Activated T-cell treated with anti-CD3 and anti-CD28 coated beads, Interleukin-2, amount 50 U/mL, for 72 hours (primary cell): ENCODE results near the gene RTN4RL1. TPM values are rescaled to one million over a fixed set of nuclear protein-coding genes. Genes with fewer than 3 reads are reported as not detected.

Experiments
- ATAC-seq, 2 donors: fragments of 150-1000 bp; cut with Tn5 transposase; replicated peaks in 1 of 2; 2 replicates each; pipeline ENCODE4 v1.10.0; 2021; ENCODE audit warnings: moderate library complexity in 2 of 2, mild to moderate bottlenecking in 1 of 2
- DNase-seq, 2 donors: peaks; one replicate each; pipeline ENCODE4 v3.0.0; 2021 to 2022; ENCODE audit warnings: mixed read lengths in 1 of 2
- H3K27ac Mint-ChIP-seq: one replicate; pipeline ENCODE4 v1.8.0; 2022; ENCODE audit warnings: mild to moderate bottlenecking, moderate library complexity, mixed read lengths
- H3K27me3 Mint-ChIP-seq: one replicate; pipeline ENCODE4 v1.8.0; 2022; ENCODE audit warnings: low read depth, mixed read lengths
- H3K36me3 Mint-ChIP-seq, 2 donors: one replicate each; pipeline ENCODE4 v1.8.0; 2022; ENCODE audit warnings: mixed read lengths in 2 of 2, mild to moderate bottlenecking in 1 of 2; ENCODE audit not compliant: insufficient read depth in 2 of 2
- H3K4me1 Mint-ChIP-seq: one replicate; pipeline ENCODE4 v1.8.0; 2022; ENCODE audit warnings: low read depth, mixed read lengths
- H3K4me3 Mint-ChIP-seq, 2 donors: one replicate each; pipeline ENCODE4 v1.8.0; 2022; ENCODE audit warnings: mild to moderate bottlenecking in 2 of 2, mixed read lengths in 2 of 2, moderate library complexity in 2 of 2
- H3K9me3 Mint-ChIP-seq, 2 donors: one replicate each; pipeline ENCODE4 v1.8.0; 2022; ENCODE audit warnings: mixed read lengths in 2 of 2
- total RNA-seq, 2 donors: library from RNA; stranded (reverse); gene quantifications; one replicate each; pipeline ENCODE4 v1.2.3, GENCODE V29; 2022

RTN4RL1 gene
- total RNA-seq, 2 donors from 2014 or later = 0.14 to 0.21 TPM

DNA sequence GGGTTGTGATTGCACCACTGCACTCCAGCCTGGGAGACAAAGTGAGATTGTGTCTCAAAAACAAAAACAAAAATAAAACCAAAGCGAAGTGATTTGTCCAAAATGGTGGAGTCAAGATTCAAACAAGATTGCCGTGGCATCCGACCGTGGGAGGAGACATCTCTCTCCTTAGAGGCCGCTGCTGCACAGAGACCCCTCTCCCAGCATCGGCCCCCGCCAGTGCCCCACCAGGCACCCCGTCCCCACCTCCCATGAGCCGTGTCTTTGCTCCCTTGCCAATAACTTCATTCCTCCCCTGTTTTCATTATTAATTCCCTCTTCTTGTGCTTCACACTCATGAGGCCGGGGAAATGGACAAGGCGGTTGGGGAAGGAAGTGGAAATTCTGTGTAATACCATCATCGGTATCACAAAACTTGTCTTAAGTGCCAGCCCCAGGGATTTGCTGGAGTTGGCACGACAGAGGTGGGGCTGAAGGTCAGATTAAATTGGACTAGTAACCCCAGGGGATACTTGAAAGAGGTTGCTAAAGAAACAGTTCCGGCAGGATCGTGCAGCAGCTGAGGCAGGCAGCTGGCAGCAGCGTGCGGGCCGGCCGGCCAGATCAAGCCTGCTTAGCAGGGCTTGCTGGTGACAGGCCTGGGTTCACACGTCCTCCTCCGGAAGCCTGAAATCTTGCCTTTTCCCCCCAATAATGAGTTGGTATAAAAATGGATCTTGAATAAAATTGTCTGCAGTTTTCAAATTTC, 66.8 kb downstream of the RTN4RL1 start:
- no peaks in the 10 kb centered on the region for H3K27me3 Mint-ChIP-seq
- no peak for ATAC-seq
- H3K27ac Mint-ChIP-seq = no peak overlapping the region
- no peaks in the 10 kb centered on the region for H3K9me3 Mint-ChIP-seq
- DNase-seq = no peak
- no peaks in the 10 kb centered on the region for H3K36me3 Mint-ChIP-seq
- no peak overlapping the region for H3K4me3 Mint-ChIP-seq
- no peaks in the 10 kb centered on the region for H3K4me1 Mint-ChIP-seq

DNA sequence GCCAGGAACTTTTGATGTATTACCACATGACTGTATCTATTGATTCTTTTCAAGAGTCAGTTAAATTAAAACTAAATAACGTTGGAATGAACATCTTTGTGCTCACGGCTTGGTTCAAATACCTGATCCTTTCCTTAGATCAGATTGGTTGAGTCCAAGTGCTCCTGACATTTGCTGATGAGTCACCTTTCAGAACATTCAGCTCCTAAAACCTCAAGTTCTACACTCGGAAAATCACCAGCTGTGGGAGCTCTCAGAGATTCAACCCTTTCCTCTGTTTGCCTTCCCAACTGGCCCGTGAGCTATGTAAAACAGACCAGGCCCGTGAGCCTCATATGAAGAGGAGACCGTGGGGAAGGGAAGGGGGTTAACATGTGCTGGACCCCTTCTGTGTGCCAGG, 68.1 kb downstream of the RTN4RL1 start:
- no peaks in the 10 kb centered on the region for H3K27me3 Mint-ChIP-seq
- no peaks in the 10 kb centered on the region for H3K4me1 Mint-ChIP-seq

GRCh38 chr17:1956134-1956533, 69.0 kb downstream of the RTN4RL1 start:
- Mint-ChIP-seq H3K4me1 (no peaks in the 10 kb centered on the region), H3K36me3 (no peaks in the 10 kb centered on the region), H3K9me3 (no peaks in the 10 kb centered on the region), H3K4me3 (no peak overlapping the region), H3K27ac (no peak overlapping the region), H3K27me3 (no peaks in the 10 kb centered on the region)
- no peak for DNase-seq
- ATAC-seq = no peak

More for the DNA sequence above, 68.1 kb downstream of the RTN4RL1 start:
- Mint-ChIP-seq H3K36me3 (no peaks in the 10 kb centered on the region), H3K9me3 (no peaks in the 10 kb centered on the region), H3K4me3 (no peak overlapping the region), H3K27ac (no peak overlapping the region)
- ATAC-seq (no peak), DNase-seq (no peak)

GRCh38 chr17:1953831-1954230, 71.3 kb downstream of the RTN4RL1 start:
- DNase-seq (no peak), ATAC-seq (no peak)
- no peaks in the 10 kb centered on the region for H3K9me3 Mint-ChIP-seq
- H3K27me3 Mint-ChIP-seq = no peaks in the 10 kb centered on the region
- H3K27ac Mint-ChIP-seq = no peak overlapping the region
- no peak overlapping the region for H3K4me3 Mint-ChIP-seq
- no peaks in the 10 kb centered on the region for H3K4me1 Mint-ChIP-seq
- H3K36me3 Mint-ChIP-seq = no peaks in the 10 kb centered on the region

DNA sequence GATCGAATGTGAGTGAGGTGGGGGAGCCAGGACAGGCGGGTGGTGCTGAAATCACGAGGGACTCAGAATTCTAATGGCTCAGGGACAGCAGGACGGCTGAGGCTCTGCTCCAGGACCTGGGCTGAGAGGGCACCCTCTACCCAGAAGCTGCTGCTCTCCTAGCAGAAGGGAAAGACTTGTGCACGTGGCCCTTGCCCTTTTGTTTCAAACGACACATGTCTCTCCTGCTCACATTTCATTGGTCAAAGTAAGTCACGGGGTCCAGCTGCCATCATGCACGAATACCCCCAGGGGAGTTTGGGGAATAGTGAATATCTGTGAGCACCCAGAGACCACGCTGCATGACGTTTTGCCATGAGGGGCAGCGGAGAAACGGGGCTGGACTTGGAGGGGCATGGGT, 73.2 kb downstream of the RTN4RL1 start:
- Mint-ChIP-seq H3K9me3 (no peaks in the 10 kb centered on the region), H3K4me1 (no peaks in the 10 kb centered on the region), H3K36me3 (no peaks in the 10 kb centered on the region), H3K4me3 (no peak overlapping the region), H3K27ac (no peak overlapping the region), H3K27me3 (no peaks in the 10 kb centered on the region)
- DNase-seq (no peak), ATAC-seq (no peak)

GRCh38 chr17:1949754-1950153, 75.4 kb downstream of the RTN4RL1 start:
- Mint-ChIP-seq H3K4me3 (no peak overlapping the region), H3K4me1 (no peaks in the 10 kb centered on the region), H3K9me3 (no peaks in the 10 kb centered on the region), H3K27me3 (no peaks in the 10 kb centered on the region), H3K27ac (no peak overlapping the region), H3K36me3 (no peaks in the 10 kb centered on the region)
- DNase-seq (no peak), ATAC-seq (no peak)

DNA sequence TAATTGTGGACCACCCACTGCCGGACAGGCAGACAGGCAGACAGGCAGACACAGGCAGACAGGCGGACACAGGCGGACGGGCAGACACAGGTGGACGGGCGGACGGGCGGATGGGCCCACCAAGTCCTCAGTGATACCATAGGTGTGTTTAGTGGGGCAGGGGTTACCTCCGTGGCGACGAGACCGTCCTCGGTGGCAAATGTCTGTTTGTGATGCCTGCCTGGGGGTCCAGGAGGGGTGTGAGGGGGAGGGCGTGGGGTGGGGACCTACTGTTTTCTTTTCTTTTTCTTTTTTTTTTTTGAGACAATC, 76.7 kb downstream of the RTN4RL1 start:
- Mint-ChIP-seq H3K27me3 (no peaks in the 10 kb centered on the region), H3K9me3 (no peaks in the 10 kb centered on the region), H3K27ac (no peak overlapping the region), H3K36me3 (no peaks in the 10 kb centered on the region), H3K4me3 (no peak overlapping the region), H3K4me1 (no peaks in the 10 kb centered on the region)
- DNase-seq (no peak), ATAC-seq (no peak)

- no peak for ATAC-seq
- Mint-ChIP-seq H3K4me1 (no peaks in the 10 kb centered on the region), H3K36me3 (no peaks in the 10 kb centered on the region), H3K9me3 (no peaks in the 10 kb centered on the region), H3K4me3 (no peak overlapping the region), H3K27me3 (no peaks in the 10 kb centered on the region), H3K27ac (no peak overlapping the region)
- DNase-seq = no peak
These were observed 77.2 kb downstream of the RTN4RL1 start for GRCh38 chr17:1947743-1948516.

GRCh38 chr17:1947229-1947742, 77.8 kb downstream of the RTN4RL1 start:
- H3K36me3 Mint-ChIP-seq = no peaks in the 10 kb centered on the region
- DNase-seq (no peak), ATAC-seq (no peak)
- H3K4me3 Mint-ChIP-seq = no peak overlapping the region
- no peaks in the 10 kb centered on the region for H3K9me3 Mint-ChIP-seq
- no peak overlapping the region for H3K27ac Mint-ChIP-seq
- no peaks in the 10 kb centered on the region for H3K4me1 Mint-ChIP-seq
- H3K27me3 Mint-ChIP-seq = no peaks in the 10 kb centered on the region

- no peak overlapping the region for H3K4me3 Mint-ChIP-seq
- ATAC-seq (no peak), DNase-seq (no peak)
- no peaks in the 10 kb centered on the region for H3K27me3 Mint-ChIP-seq
- H3K36me3 Mint-ChIP-seq = no peaks in the 10 kb centered on the region
- H3K4me1 Mint-ChIP-seq = no peaks in the 10 kb centered on the region
- no peak overlapping the region for H3K27ac Mint-ChIP-seq
- H3K9me3 Mint-ChIP-seq = no peaks in the 10 kb centered on the region
These were observed 78.9 kb downstream of the RTN4RL1 start for GRCh38 chr17:1946021-1946932.

GRCh38 chr17:1945621-1946020, 79.5 kb downstream of the RTN4RL1 start:
- Mint-ChIP-seq H3K27me3 (no peaks in the 10 kb centered on the region), H3K4me3 (no peak overlapping the region), H3K4me1 (no peaks in the 10 kb centered on the region), H3K27ac (no peak overlapping the region), H3K9me3 (no peaks in the 10 kb centered on the region), H3K36me3 (no peaks in the 10 kb centered on the region)
- DNase-seq = no peak
- no peak for ATAC-seq

DNA sequence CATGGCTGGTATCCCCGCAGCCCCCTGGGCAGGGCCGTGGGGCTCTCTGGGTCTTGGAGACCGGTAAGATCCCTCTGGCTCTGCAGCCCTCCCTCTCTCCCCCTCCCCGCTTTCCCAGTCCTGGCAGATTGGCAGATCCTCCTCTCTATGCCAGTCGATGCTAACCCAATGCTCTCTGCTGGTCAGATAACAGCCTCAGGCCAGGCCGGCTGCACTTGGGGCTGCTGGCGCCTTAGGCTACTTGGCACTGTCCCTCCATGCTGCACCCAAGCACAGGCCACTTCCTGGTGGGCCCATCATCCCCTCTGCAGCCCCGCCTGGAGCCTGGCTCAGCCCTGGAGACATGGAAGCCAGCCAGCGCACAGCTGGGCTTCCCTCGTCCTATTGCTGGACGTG, 81.7 kb downstream of the RTN4RL1 start:
- H3K4me3 Mint-ChIP-seq = no peak overlapping the region
- DNase-seq (no peak), ATAC-seq (no peak)
- H3K27me3 Mint-ChIP-seq = no peaks in the 10 kb centered on the region
- H3K36me3 Mint-ChIP-seq = no peaks in the 10 kb centered on the region
- no peaks in the 10 kb centered on the region for H3K4me1 Mint-ChIP-seq
- no peak overlapping the region for H3K27ac Mint-ChIP-seq
- no peaks in the 10 kb centered on the region for H3K9me3 Mint-ChIP-seq
